GM18507 (cell line): ENCODE measurements around the gene WIPI1.

Source experiments
- DNase-seq: peaks from one replicate; pipeline ENCODE4 v3.0.0; 2011; ENCODE audit warnings: low read depth; ENCODE audit not compliant: insufficient read length; ENCODE audit errors: extremely low spot score
- FAIRE-seq: peaks from 2 replicates; lab custom pipeline; 2011; peaks lifted over from hg19 to GRCh38; lab: Jason Lieb, UNC

Gene WIPI1

GRCh38 chr17:68443972-68444464 lies 13.3 kb downstream of the WIPI1 start:
- DNase-seq (no peak), FAIRE-seq (no peak)

GRCh38 chr17:68441070-68441770 lies 16.1 kb downstream of the WIPI1 start:
- FAIRE-seq (no peak), DNase-seq (no peak)

GRCh38 chr17:68440526-68440925 lies 16.8 kb downstream of the WIPI1 start:
- FAIRE-seq, result no peak
- no peak for DNase-seq

- FAIRE-seq, result no peak
Measured at GRCh38 chr17:68439656-68440290, 17.5 kb downstream of the WIPI1 start.

GRCh38 chr17:68437979-68438822 lies 19.1 kb downstream of the WIPI1 start:
- FAIRE-seq (peak; percentile 88), DNase-seq (no peak)

More at GRCh38 chr17:68439656-68440290, 17.5 kb downstream of the WIPI1 start:
- no peak for DNase-seq

GRCh38 chr17:68435876-68436842 lies 21.1 kb downstream of the WIPI1 start:
- FAIRE-seq (peak; percentile 83), DNase-seq (peak; percentile 46)

GRCh38 chr17:68435361-68435760 lies 21.9 kb downstream of the WIPI1 start:
- FAIRE-seq (no peak), DNase-seq (no peak)

- FAIRE-seq (no peak), DNase-seq (no peak)
Measured at GRCh38 chr17:68433911-68434508, 23.3 kb downstream of the WIPI1 start.

- DNase-seq, result no peak
- FAIRE-seq, result no peak
Measured at GRCh38 chr17:68433211-68433610, 24.1 kb downstream of the WIPI1 start.

GRCh38 chr17:68432086-68432864 lies 25.0 kb downstream of the WIPI1 start:
- no peak for FAIRE-seq

GRCh38 chr17:68431661-68432071 lies 25.6 kb downstream of the WIPI1 start:
- no peak for FAIRE-seq
- no peak for DNase-seq

More at GRCh38 chr17:68432086-68432864, 25.0 kb downstream of the WIPI1 start:
- no peak for DNase-seq

- FAIRE-seq (no peak), DNase-seq (no peak)
Measured at GRCh38 chr17:68431045-68431608, 26.2 kb downstream of the WIPI1 start.

GRCh38 chr17:68429881-68430280 lies 27.4 kb downstream of the WIPI1 start:
- no peak for DNase-seq
- FAIRE-seq, result no peak

GRCh38 chr17:68428498-68429172 lies 28.7 kb downstream of the WIPI1 start:
- DNase-seq, result no peak

GRCh38 chr17:68427575-68427974 lies 29.7 kb downstream of the WIPI1 start:
- DNase-seq (no peak), FAIRE-seq (no peak)

More at GRCh38 chr17:68428498-68429172, 28.7 kb downstream of the WIPI1 start:
- no peak for FAIRE-seq

GRCh38 chr17:68425979-68426378 lies 31.3 kb downstream of the WIPI1 start:
- FAIRE-seq, result no peak
- no peak for DNase-seq

GRCh38 chr17:68424861-68425260 lies 32.4 kb downstream of the WIPI1 start:
- no peak for FAIRE-seq

More at GRCh38 chr17:68424861-68425260, 32.4 kb downstream of the WIPI1 start:
- DNase-seq, result no peak
